Hepatocyte (in vitro differentiated cells): ENCODE results near the gene SLC32A1. TPM values are rescaled to one million over a fixed set of nuclear protein-coding genes. Genes with fewer than 3 reads are reported as not detected.

Experiments
- DNase-seq: peaks from one replicate; pipeline ENCODE4 v3.0.0-alpha.2; 2016; ENCODE audit warnings: low spot score
- H2AFZ ChIP-seq: fragments of 200-600 bp; sonication (generic); 2 replicates; pipeline ENCODE4 v1.6.0; 2016; ENCODE audit warnings: antibody characterized with exemption, mild to moderate bottlenecking
- H3K27ac ChIP-seq: fragments of 200-600 bp; sonication (generic); 2 replicates; pipeline ENCODE4 v1.5.1; 2016; ENCODE audit warnings: mild to moderate bottlenecking
- H3K27me3 ChIP-seq: fragments of 200-600 bp; sonication (generic); 2 replicates; pipeline ENCODE4 v1.6.1; 2016
- H3K36me3 ChIP-seq: fragments of 200-600 bp; sonication (generic); replicated peaks from 2 replicates; pipeline ENCODE4 v1.5.1; 2016; ENCODE audit warnings: low read depth; ENCODE audit not compliant: insufficient read depth
- H3K4me1 ChIP-seq: fragments of 200-600 bp; sonication (generic); 2 replicates; pipeline ENCODE4 v1.5.1; 2016; ENCODE audit warnings: mild to moderate bottlenecking, moderate library complexity; ENCODE audit not compliant: insufficient read depth
- H3K4me2 ChIP-seq: fragments of 200-600 bp; sonication (generic); 2 replicates; pipeline ENCODE4 v1.6.0; 2016
- H3K4me3 ChIP-seq: fragments of 200-600 bp; sonication (generic); 2 replicates; pipeline ENCODE4 v1.5.1; 2016; ENCODE audit warnings: mild to moderate bottlenecking
- H3K79me2 ChIP-seq: fragments of 200-600 bp; sonication (generic); 2 replicates; pipeline ENCODE4 v1.6.0; 2017; ENCODE audit warnings: mild to moderate bottlenecking
- H3K9me2 ChIP-seq: fragments of 200-600 bp; sonication (generic); replicated peaks from 2 replicates; pipeline ENCODE4 v1.6.0; 2017; ENCODE audit warnings: mild to moderate bottlenecking; ENCODE audit not compliant: insufficient read depth
- H3K9me3 ChIP-seq: fragments of 200-600 bp; sonication (generic); 2 replicates; pipeline ENCODE4 v1.5.1; 2016; ENCODE audit warnings: low read depth, mild to moderate bottlenecking
- H4K20me1 ChIP-seq: fragments of 200-600 bp; sonication (generic); 2 replicates; pipeline ENCODE4 v1.6.0; 2016; ENCODE audit warnings: mild to moderate bottlenecking; ENCODE audit not compliant: insufficient read depth, poor library complexity, severe bottlenecking
- EZH2 ChIP-seq: fragments of 200-600 bp; sonication (generic); IDR thresholded peaks from 2 replicates; pipeline ENCODE4 v1.6.1; 2016; ENCODE audit warnings: antibody characterized with exemption, mild to moderate bottlenecking, borderline replicate concordance
- EZH2phosphoT487 ChIP-seq: fragments of 200-600 bp; sonication (generic); IDR thresholded peaks from one replicate; pipeline ENCODE4 v1.6.1; 2018; ENCODE audit warnings: antibody characterized with exemption, mild to moderate bottlenecking, low read depth, moderate library complexity; ENCODE audit not compliant: unreplicated experiment, severe bottlenecking
- WGBS: methylation state at CpG from one replicate; pipeline ENCODE4 v1.1.6; 2016; ENCODE audit warnings: low lambda C conversion rate; ENCODE audit errors: missing lambda C conversion rate; 5-methylcytosine and 5-hydroxymethylcytosine counted together
- polyA plus RNA-seq: library from polyadenylated mRNA; unstranded; fragments of >200 nt; fragmentation: Nextera tagmentation; extraction: Ambion mirVana; gene quantifications from 2 replicates; pipeline ENCODE4 v1.2.1, GENCODE V29; 2016
- total RNA-seq: library from RNA; depleted of rRNA; stranded (reverse); fragments of >200 nt; gene quantifications from 2 replicates; pipeline ENCODE4 v1.2.3, GENCODE V29; 2014
- TF ChIP-seq, protein P1 (sequence below): fragments of 200-600 bp; sonication (generic); IDR thresholded peaks from 2 replicates; pipeline ENCODE4 v1.5.1; 2016; ENCODE audit warnings: antibody characterized with exemption, mild to moderate bottlenecking; ENCODE audit not compliant: poor library complexity

SLC32A1 gene
- total and polyA plus RNA-seq, 2 experiments from 2014 or later: not detected

DNA sequence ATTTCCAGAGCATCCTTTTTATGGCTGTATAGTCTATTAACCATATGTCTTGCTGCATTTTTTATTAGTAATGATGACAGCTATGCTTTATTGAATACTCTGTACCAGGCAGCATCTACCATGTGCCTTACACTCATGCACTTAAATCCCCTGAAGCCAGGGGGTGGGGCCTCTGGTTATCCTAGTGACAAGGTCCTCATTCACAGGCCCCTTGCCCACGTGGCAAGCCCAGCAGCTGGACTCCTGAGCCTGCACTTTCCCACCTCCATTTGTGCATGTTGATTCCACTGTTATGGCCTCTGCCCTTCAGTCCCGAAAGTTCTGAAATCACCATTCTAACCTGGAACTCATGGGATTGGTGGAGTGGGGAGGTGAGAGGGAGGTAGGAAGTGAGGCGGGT lies 46.3 kb downstream of the SLC32A1 start:
- Histone ChIP-seq H3K4me2 (no peak overlapping the region), H3K27me3 (no peaks in the 10 kb centered on the region), H3K79me2 (no peaks in the 10 kb centered on the region), H2AFZ (no peak overlapping the region), H3K27ac (no peak overlapping the region), H3K4me1 (no peaks in the 10 kb centered on the region), H3K36me3 (no peaks in the 10 kb centered on the region), H3K4me3 (no peak overlapping the region), H3K9me3 (no peaks in the 10 kb centered on the region), H3K9me2 (no peaks in the 10 kb centered on the region), H4K20me1 (no peaks in the 10 kb centered on the region)
- WGBS: 69% methylated on average over 3 of the region's 3 CpGs
- TF ChIP-seq, protein P1, sequence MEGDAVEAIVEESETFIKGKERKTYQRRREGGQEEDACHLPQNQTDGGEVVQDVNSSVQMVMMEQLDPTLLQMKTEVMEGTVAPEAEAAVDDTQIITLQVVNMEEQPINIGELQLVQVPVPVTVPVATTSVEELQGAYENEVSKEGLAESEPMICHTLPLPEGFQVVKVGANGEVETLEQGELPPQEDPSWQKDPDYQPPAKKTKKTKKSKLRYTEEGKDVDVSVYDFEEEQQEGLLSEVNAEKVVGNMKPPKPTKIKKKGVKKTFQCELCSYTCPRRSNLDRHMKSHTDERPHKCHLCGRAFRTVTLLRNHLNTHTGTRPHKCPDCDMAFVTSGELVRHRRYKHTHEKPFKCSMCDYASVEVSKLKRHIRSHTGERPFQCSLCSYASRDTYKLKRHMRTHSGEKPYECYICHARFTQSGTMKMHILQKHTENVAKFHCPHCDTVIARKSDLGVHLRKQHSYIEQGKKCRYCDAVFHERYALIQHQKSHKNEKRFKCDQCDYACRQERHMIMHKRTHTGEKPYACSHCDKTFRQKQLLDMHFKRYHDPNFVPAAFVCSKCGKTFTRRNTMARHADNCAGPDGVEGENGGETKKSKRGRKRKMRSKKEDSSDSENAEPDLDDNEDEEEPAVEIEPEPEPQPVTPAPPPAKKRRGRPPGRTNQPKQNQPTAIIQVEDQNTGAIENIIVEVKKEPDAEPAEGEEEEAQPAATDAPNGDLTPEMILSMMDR: no peak
- TF ChIP-seq EZH2: no peak
- TF ChIP-seq EZH2phosphoT487: no peak
- DNase-seq: no peak

DNA sequence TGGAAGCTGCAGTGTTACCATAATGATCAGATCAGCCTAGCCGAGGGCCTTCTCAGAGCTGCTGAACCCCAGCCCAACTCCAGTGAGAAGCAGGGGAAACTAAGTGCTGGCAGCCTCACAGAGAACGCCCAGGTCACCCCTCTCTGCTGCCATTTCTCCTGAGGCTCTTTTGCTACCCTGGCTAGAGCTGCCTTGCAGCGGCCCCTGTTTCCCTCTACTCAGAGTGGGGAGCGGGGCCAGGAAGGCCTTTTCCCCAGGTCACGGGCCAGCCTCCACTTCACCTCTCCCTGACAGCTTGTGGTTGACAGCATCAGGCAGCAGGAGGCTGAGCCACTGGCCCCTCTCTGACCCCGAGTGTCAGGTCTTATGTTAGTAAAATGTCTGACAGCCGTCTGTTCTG lies 46.7 kb downstream of the SLC32A1 start:
- Histone ChIP-seq H3K27ac (no peak overlapping the region), H3K79me2 (no peaks in the 10 kb centered on the region), H3K4me3 (no peak overlapping the region), H3K27me3 (no peaks in the 10 kb centered on the region), H3K4me1 (no peaks in the 10 kb centered on the region), H2AFZ (no peak overlapping the region), H4K20me1 (no peaks in the 10 kb centered on the region), H3K9me3 (no peaks in the 10 kb centered on the region), H3K4me2 (no peak overlapping the region), H3K36me3 (no peaks in the 10 kb centered on the region), H3K9me2 (no peaks in the 10 kb centered on the region)
- WGBS: 82% methylated on average over 7 of the region's 7 CpGs
- no peak for DNase-seq
- no peak for TF ChIP-seq EZH2phosphoT487
- TF ChIP-seq, protein P1: no peak

DNA sequence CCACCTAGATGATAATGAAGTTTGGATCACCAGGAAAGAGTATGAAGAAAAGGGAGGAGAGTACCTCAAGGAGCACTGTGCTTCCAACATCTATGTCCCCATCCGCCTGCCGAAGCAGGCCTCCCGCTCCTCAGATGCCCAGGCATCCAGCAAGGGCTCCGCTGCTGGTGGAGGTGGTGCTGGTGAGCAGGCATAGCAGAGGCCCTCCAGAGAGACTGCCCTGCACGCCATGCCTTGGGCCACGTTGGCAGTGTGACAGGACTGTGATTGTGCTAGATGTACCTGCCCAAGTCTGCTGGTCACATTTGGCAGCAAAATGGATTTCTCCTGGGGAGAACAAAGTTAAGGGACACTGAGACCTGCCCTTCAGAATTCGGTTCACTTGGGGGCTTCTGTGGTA lies 47.3 kb downstream of the SLC32A1 start:
- DNase-seq: no peak
- no peaks in the 10 kb centered on the region for H3K9me2 ChIP-seq
- no peak overlapping the region for H3K4me3 ChIP-seq
- H3K4me1 ChIP-seq: no peaks in the 10 kb centered on the region
- no peak overlapping the region for H3K27ac ChIP-seq
- no peaks in the 10 kb centered on the region for H3K79me2 ChIP-seq
- no peaks in the 10 kb centered on the region for H3K36me3 ChIP-seq
- TF ChIP-seq EZH2 (no peak), EZH2phosphoT487 (no peak)
- TF ChIP-seq, protein P1: no peak
- no peaks in the 10 kb centered on the region for H4K20me1 ChIP-seq
- H3K4me2 ChIP-seq: no peak overlapping the region
- over 99% methylated on average over 7 of the region's 7 CpGs for WGBS
- H3K27me3 ChIP-seq: no peaks in the 10 kb centered on the region
- no peaks in the 10 kb centered on the region for H3K9me3 ChIP-seq
- no peak overlapping the region for H2AFZ ChIP-seq

DNA sequence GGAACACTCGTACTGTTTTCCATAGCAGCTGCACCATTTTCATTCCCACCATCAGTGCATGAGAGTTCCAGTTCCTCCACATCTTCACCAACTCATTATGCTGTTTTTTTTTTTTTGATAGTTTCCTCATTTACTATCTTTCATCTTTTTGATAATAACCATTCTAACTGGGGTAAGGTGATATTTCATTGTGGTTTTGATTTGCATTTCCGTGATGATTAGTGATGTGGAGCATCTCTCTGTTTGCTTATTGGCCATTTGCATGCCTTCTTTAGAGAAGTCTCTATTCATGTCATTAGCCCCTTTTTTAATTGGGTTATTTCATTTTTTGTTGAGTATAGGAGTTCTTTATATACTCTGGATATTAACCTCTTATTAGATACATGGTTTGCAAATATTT lies 49.9 kb downstream of the SLC32A1 start:
- Histone ChIP-seq H3K4me2 (no peak overlapping the region), H3K4me1 (no peaks in the 10 kb centered on the region), H2AFZ (no peak overlapping the region), H3K36me3 (no peaks in the 10 kb centered on the region), H3K9me2 (no peaks in the 10 kb centered on the region), H3K79me2 (no peaks in the 10 kb centered on the region), H3K9me3 (no peaks in the 10 kb centered on the region), H3K27me3 (no peaks in the 10 kb centered on the region), H3K27ac (no peak overlapping the region), H4K20me1 (no peaks in the 10 kb centered on the region), H3K4me3 (no peak overlapping the region)
- TF ChIP-seq EZH2phosphoT487 (no peak), EZH2 (no peak)
- TF ChIP-seq, protein P1: no peak
- 100% methylated on average over 2 of the region's 2 CpGs for WGBS
- DNase-seq: no peak
